ENCODE data around the gene GPSM3.
"Not testable (repeated sequence)": the region's sequence is repeated elsewhere in the genome, so short reads cannot be mapped to it uniquely, and the experiment has no call there.

GPSM3 gene

DNA sequence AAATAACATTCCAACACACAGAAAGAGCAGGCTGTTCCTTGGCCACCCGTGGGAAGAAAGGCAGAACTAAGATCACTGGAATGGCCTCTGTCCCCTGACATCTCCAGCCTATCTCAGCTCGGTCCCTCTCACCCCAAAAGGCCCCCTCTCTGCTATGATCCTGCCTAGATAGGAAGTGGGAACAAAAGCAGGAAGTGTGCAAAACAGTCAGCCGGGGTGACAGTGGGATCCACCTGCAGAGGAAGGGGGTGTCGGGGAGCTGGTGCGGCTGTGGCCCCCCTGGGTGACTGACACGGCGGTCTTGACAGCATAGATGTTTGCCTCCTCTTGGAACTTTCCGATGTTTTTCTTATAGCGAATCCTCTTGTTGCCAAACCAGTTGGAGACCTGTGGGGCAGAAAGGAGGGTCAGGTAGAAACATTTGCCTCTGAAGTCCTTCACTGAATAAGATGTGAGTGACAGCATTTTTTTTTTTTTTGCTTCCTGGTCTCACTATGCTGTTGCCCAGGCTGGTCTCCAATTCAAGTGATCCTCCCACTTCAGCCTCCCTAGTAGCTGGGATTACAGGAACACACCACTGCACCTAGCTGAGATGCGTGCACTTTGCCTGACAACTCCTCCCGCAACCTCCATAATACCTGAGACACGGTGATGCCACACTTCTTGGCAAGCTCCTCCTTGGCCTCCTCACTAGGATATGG is 5.3 kb downstream of the GPSM3 start:
- no peak for DNase-seq (ENCODE audit: low read depth)

DNA sequence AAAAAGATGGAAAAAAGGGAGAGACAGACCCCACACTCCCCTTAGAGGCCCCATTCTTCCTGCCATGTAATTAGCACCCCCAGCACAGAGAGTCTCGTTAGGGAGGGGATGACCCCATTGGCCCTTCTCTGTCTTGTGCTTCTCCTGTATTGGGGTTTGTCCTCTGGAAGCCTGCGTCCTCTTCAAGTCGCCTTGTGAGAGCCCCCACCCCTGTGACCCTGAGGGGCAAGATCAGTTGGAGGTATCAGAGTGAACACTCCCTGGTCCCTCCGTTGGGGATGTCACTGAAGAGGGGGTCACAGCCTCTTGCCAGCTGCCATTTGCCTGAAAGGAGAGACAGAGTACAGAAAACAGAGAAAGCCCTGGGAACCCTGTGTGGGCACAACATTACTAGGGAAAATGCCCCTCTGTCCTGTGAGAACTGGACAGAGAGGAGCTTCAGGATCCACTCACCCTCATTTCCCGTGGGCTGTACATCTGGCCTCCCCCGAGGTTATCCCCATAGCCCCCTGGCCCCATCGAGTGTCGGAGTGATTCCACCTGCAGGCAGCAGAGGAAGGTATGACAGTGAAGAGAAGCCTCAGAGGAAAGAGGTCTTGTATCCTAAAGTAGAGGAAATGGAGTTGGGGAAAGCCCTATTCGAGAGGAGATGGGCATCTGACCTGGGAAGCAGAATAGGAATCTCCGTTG is 6.1 kb downstream of the GPSM3 start:
- DNase-seq (ENCODE audit: low read depth): not testable (repeated sequence)

- peak; percentile 85 for DNase-seq (ENCODE audit: low read depth)
Measured at GRCh38 chr6:32185681-32186131, 6.7 kb downstream of the GPSM3 start.

DNA sequence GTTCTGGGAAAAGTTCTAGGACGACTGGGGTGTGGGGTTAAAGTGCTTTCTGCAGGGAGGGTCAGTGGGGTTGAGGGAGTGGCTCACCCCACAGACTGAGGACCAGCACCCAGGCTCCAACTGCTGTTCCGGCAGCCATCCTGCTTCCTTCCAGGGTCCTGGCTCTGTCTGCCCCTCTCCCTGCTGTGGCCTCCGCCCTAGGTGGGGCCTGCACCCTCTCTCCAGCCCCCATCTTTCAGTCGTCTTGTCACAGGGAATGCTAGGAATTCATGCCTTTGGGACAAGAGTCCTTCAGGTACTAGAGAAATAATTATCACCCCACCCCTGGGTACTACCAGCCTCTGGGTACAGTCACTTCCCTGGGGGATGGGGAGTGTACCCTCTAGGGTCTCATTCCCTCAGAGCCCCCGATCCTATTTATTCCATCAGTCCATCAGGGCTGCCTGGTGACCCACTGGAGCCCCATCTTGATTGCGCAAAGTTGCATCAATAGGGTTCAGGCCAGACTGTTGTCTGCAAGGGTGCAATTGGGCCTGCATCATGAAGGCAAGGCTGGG is 8.3 kb downstream of the GPSM3 start, which contains the start of gene AGER:
Gene AGER (minus strand): TSS at position 170 of the 557 bp plus-strand sequence. CDS start 31 bp downstream, at position 139.
- DNase-seq (ENCODE audit: low read depth): no peak

- no peak for DNase-seq (ENCODE audit: low read depth)
Measured at GRCh38 chr6:32183483-32184083, 8.9 kb downstream of the GPSM3 start.

DNA sequence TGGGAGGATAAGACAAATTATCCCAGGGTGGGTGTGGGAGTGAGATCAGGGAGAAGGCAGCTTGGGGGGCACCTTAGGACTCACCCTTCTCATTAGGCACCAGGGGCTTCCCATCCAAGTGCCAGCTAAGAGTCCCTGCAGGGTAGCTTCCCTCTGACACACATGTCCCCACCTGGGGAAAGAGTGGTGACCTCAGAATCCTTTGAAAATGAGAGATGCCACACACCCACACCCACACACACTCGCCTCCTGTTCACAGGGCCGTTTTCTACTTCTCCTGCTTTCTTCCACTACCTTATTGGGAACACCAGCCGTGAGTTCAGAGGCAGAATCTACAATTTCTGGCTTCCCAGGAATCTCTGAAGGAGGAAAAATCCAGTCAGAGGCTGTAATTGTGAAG is 9.4 kb downstream of the GPSM3 start:
- DNase-seq (ENCODE audit: low read depth): no peak

GRCh38 chr6:32182555-32182981 is 9.9 kb downstream of the GPSM3 start:
- no peak for DNase-seq (ENCODE audit: low read depth)

DNA sequence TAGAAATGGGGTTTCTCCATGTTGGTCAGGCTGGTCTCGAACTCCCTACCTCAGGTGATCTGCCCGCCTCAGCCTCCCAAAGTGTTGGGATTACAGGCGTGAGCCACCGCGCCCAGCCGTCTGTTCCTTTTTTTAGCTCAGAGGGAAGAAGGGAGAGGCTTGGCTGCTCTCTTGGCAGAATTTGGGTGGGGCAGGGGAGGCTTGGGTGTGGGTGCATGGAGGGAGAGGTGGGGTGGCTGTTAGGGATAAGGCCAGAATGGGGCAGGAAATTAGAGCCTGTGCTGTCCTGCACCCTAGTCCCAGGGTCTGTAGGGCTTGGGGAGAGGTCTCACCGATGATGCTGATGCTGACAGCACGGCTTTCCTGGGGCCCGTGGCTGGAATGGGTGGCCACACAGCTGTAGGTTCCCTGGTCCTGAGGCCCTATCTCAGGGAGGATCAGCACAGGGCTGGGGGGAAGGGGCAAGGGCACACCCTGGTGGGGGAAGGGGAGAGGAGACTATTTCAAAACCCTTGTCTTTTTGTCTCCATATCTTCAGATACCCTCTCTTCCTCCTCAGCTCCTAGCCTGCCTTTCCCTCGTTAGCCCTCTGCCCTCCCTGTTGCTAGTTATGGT is 10.4 kb downstream of the GPSM3 start:
- DNase-seq (ENCODE audit: low read depth): no peak

- DNase-seq (ENCODE audit: low read depth): no peak
Measured at GRCh38 chr6:32181148-32181702, 11.2 kb downstream of the GPSM3 start.

DNA sequence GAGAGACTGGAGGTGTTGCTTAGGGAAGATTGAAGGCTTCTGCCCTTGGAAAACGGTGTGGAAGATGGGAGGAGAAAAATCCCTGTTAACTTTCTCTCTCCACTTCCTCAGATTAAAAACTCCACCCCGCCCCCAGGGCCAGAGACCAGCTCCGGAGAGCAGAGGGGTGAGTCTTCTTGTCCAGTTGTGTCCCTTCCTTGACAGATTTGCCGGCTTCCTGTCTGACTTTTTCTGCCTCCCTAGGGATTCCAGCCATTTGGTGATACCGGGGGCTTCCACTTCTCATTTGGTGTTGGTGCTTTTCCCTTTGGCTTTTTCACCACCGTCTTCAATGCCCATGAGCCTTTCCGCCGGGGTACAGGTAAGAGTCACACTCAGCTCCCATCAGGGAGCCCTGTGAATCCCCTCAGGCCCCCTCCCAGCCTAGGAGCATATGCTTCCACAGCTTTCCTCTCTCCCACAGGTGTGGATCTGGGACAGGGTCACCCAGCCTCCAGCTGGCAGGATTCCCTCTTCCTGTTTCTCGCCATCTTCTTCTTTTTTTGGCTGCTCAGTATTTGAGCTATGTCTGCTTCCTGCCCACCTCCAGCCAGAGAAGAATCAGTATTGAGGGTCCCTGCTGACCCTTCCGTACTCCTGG is 12.6 kb downstream of the GPSM3 start:
- DNase-seq (ENCODE audit: low read depth): no peak

DNA sequence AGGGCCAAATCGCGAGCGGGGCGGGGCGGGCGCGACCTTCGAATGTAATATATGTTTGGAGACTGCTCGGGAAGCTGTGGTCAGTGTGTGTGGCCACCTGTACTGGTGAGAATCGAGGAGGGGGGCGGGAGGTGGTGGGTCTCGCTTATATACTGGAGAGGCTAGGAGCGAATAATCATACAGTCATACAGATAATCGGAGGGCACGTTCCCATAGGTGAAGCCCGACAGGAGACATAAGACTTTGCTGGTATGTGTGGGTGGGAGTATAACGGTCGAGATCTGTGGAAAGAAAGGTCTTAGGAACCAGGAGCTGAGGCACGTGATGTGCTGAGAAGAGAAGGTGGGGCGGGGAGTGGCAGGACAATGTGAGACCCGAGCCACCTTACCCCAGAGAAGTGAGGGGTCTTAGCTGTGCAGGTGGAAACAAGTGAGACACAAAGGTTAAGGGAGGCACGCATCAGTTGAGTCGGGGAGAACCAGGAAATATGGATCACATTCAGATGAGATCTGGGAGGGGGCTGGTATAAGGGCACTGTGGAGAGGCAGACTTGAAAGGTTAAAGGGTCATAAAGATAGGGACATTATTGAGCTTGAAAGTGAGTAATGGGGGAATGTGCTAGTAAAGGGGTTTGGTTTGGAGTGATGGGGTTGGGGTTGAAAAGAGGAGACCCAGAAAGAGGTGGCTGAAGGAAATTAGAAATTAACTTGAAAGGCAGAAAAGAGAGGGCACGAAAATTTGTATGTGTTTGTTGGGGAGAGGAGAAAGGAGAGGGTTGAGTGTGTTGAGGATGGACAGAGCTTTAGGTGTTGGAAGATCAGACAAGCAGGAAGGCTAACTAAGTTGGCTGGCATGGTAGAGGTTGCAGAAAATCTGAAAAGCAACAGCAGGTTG is 13.6 kb downstream of the GPSM3 start:
- DNase-seq (ENCODE audit: low read depth): no peak

- peak; percentile 100 for DNase-seq (ENCODE audit: low read depth)
Measured at GRCh38 chr6:32177788-32178546, 14.5 kb downstream of the GPSM3 start, which contains the start of gene RNF5. TSS of gene RNF5 (plus strand) at chr6:32178405. CDS start at chr6:32178512, 107 bp downstream.

- DNase-seq (ENCODE audit: low read depth): no peak
Measured at GRCh38 chr6:32177183-32177787, 15.2 kb downstream of the GPSM3 start.

DNA sequence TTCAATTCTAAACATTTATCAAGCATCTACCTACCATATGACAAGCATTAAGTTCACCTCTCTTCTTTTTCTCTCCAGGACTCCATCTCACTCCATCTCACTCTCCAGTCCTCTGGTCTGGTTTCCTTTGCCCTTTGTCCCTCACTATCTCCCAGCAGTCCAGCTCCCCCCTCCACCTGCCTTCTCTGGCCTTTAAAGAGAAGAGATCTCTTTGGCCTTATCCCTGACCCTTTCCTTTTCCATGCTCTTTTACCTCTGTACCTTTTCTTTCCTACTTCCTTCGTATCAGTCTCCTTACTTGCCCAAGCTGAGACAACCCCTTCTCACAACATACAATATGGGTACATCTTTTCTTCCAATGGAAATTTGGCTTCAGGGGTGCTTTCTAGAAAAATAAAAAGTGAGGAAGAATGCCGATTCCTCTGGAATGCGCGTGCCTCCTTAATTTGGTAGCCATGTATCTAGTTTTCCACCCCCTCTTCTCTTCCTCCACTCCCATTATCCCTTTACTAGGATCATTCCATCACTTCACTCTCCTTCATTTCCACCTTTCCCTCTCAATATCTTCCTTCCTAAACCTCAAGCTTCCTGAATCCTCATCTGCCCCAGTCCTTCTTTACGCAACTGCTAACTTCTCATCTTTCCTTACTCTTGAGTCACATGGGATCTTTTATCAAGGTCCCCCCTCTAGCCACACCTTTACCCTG is 15.8 kb downstream of the GPSM3 start:
- DNase-seq (ENCODE audit: low read depth): peak; percentile 30

DNA sequence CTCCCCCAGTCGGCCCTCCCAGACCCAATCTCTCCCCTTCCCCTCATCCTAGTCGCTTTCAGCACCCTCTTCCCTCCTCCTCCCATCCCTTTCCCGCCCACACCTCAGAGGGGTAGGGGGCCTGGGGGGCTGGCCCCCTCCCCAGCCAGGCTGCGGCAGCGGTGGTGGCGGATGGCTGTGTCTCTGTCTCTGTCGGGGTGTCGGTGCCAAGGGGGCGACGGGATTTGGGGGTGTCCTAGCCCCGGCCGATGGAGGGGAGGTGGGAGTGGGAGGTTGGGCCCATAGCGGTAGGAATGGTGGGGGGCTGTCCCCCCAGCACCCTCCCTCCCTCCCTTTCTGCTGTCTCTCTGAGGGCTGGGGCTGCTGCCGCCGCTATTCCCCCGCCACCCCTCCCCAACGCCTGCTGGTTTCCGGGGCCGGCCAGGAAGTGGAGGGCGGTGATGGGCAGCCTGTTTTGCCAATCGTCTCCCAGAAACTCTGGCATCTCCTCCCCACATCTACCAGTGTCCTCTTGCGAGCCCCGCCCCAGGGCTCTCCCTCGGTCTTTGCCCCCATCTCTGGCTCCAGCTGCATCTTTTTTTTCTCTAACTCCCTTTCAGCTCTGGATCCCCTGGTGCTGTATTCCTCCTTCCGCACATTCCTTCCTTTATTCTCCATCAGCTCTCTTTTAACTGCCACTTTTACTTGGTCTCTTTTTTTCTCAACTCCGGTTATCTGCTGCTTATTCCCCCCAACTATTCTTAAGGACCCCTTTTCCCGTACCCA is 16.6 kb downstream of the GPSM3 start, which contains the start of gene AGPAT1:
Gene AGPAT1 (minus strand): TSS at position 374 of the 765 bp plus-strand sequence. CDS start 4,588 bp downstream, outside the sequence.
- peak; percentile 95 for DNase-seq (ENCODE audit: low read depth)

- no peak for DNase-seq (ENCODE audit: low read depth)
Measured at GRCh38 chr6:32175322-32175710, 17.1 kb downstream of the GPSM3 start.

GRCh38 chr6:32174416-32174815 is 18.0 kb downstream of the GPSM3 start:
- no peak for DNase-seq (ENCODE audit: low read depth)

All from fibroblast of the conjunctiva (primary cell).